CD4-positive, alpha-beta memory T cell (primary cell): Measurements from ENCODE around the gene SMAD1. TPM values are rescaled to one million over a fixed set of nuclear protein-coding genes. Genes with fewer than 3 reads are reported as not detected.

Source experiments
- CTCF ChIA-PET: fragments of 350-600 bp; sonication (Branson Sonifier 250); formaldehyde crosslinking; loops from one replicate; lab custom pipeline; 2021; ENCODE audit warnings: inconsistent platforms; ENCODE audit not compliant: partially characterized antibody; lab: Charles Lee
- POLR2A ChIA-PET: fragments of 350-600 bp; sonication (Branson Sonifier 250); formaldehyde crosslinking; loops from one replicate; lab custom pipeline; 2021; ENCODE audit not compliant: partially characterized antibody; lab: Charles Lee
- DNase-seq, 5 donors: peaks; one replicate each; pipeline versions ENCODE4 v3.0.0 to v3.0.0-alpha.2; 2020 to 2022; ENCODE audit warnings: mixed read lengths in 1 of 5
- H3K27ac ChIP-seq: one replicate; pipeline ENCODE4 v1.7.0; 2013; ENCODE audit warnings: low read depth, low read length
- H3K27me3 ChIP-seq: 2 replicates; pipeline ENCODE4 v1.7.0; 2013; ENCODE audit warnings: mild to moderate bottlenecking, low read length, moderate library complexity; ENCODE audit not compliant: insufficient read depth
- H3K36me3 ChIP-seq: 2 replicates; pipeline ENCODE4 v1.7.0; 2013; ENCODE audit warnings: mild to moderate bottlenecking, low read length, moderate library complexity; ENCODE audit not compliant: insufficient read depth
- H3K4me1 ChIP-seq: 2 replicates; pipeline ENCODE4 v1.7.0; 2013; ENCODE audit warnings: mild to moderate bottlenecking, low read length, moderate library complexity; ENCODE audit not compliant: insufficient read depth
- H3K4me3 ChIP-seq, 2 donors: one replicate each; pipeline ENCODE4 v1.7.0; 2013; ENCODE audit warnings: low read length in 2 of 2, mild to moderate bottlenecking in 1 of 2
- H3K9me3 ChIP-seq, 2 donors: one replicate each; pipeline ENCODE4 v1.7.0; 2013; ENCODE audit warnings: low read length in 2 of 2, control low read depth in 1 of 2; ENCODE audit not compliant: control insufficient read depth in 1 of 2
- H3K27ac Mint-ChIP-seq, 7 donors: one replicate each; pipeline ENCODE4 v1.8.0; 2020 to 2021; ENCODE audit warnings: mixed read lengths in 7 of 7, mild to moderate bottlenecking in 6 of 7, inconsistent platforms in 3 of 7, moderate library complexity in 3 of 7
- H3K27me3 Mint-ChIP-seq, 2 donors: one replicate each; pipeline ENCODE4 v1.8.0; 2020 to 2021; ENCODE audit warnings: mixed read lengths in 2 of 2
- H3K36me3 Mint-ChIP-seq, 2 donors: one replicate each; pipeline ENCODE4 v1.8.0; 2020 to 2021; ENCODE audit warnings: mixed read lengths in 2 of 2, inconsistent platforms in 1 of 2, mild to moderate bottlenecking in 1 of 2
- H3K4me1 Mint-ChIP-seq, 4 donors: one replicate each; pipeline ENCODE4 v1.8.0; 2020 to 2021; ENCODE audit warnings: mixed read lengths in 4 of 4, mild to moderate bottlenecking in 1 of 4
- H3K4me3 Mint-ChIP-seq, 8 donors: one replicate each; pipeline ENCODE4 v1.8.0; 2020 to 2021; ENCODE audit warnings: mixed read lengths in 8 of 8, mild to moderate bottlenecking in 7 of 8, moderate library complexity in 6 of 8, inconsistent platforms in 3 of 8
- H3K9me3 Mint-ChIP-seq, 8 donors: one replicate each; pipeline ENCODE4 v1.8.0; 2020 to 2021; ENCODE audit warnings: mixed read lengths in 8 of 8, mild to moderate bottlenecking in 5 of 8, inconsistent platforms in 3 of 8, moderate library complexity in 1 of 8
- intact Hi-C: fragments of 100-400 bp; cut with micrococcal nuclease; formaldehyde crosslinking; loops from one replicate; pipeline ENCODE4 v1.15.1; 2023
- polyA plus RNA-seq, 2 donors: library from polyadenylated mRNA; unstranded; fragments of 300-500 nt; fragmentation: Illumina TruSeq; gene quantifications; one replicate each; pipeline ENCODE4 v1.2.3, GENCODE V29; 2021
- total RNA-seq, 2 experiments: library from RNA; stranded (reverse); gene quantifications; one replicate each; pipeline ENCODE4 v1.2.3, GENCODE V29; 2021

SMAD1 gene
- total and polyA plus RNA-seq, 4 experiments from 2014 or later: 0.42 to 1.1 (median 0.67) TPM

- no peaks in the 10 kb centered on the region for H3K9me3 ChIP-seq
- POLR2A ChIA-PET: no interaction called here
- H3K4me3 ChIP-seq: no peak overlapping the region
- Mint-ChIP-seq H3K36me3 (peaks cover 0 to 6% of the 10 kb centered on the region in 2 donors), H3K4me3 (no peak overlapping the region), H3K27ac (no peak overlapping the region), H3K27me3 (peaks cover 12 to 14% of the 10 kb centered on the region in 2 donors), H3K9me3 (peaks cover 0 to 22% (median 11%) of the 10 kb centered on the region in 8 donors), H3K4me1 (no peaks in the 10 kb centered on the region)
- H3K4me1 ChIP-seq: no peaks in the 10 kb centered on the region
- CTCF ChIA-PET: interaction anchor here (2.4 kb wide), 1 partner anchor 15 kb away, joined by 12 read pairs; no protein-coding TSS in a partner anchor
- no peaks in the 10 kb centered on the region for H3K36me3 ChIP-seq
- H3K27ac ChIP-seq: no peak overlapping the region
- no peaks in the 10 kb centered on the region for H3K27me3 ChIP-seq
- no peak for DNase-seq
- intact Hi-C loops: no loop called here
Measured at GRCh38 chr4:145602129-145602760, 120.6 kb downstream of the SMAD1 start.

GRCh38 chr4:145605941-145606340, 124.3 kb downstream of the SMAD1 start:
- H3K9me3 Mint-ChIP-seq: peaks cover 0 to 20% (median 11%) of the 10 kb centered on the region in 8 donors
- Histone ChIP-seq H3K4me3 (no peak overlapping the region), H3K27me3 (no peaks in the 10 kb centered on the region), H3K27ac (no peak overlapping the region), H3K4me1 (no peaks in the 10 kb centered on the region), H3K9me3 (no peaks in the 10 kb centered on the region), H3K36me3 (no peaks in the 10 kb centered on the region)
- H3K36me3 Mint-ChIP-seq: peaks cover 0 to 3% of the 10 kb centered on the region in 2 donors
- H3K4me3 Mint-ChIP-seq: no peak overlapping the region
- intact Hi-C loops: no loop called here
- CTCF ChIA-PET: no interaction called here
- H3K27me3 Mint-ChIP-seq: peaks cover 5 to 9% of the 10 kb centered on the region in 2 donors
- POLR2A ChIA-PET: no interaction called here
- peaks cover 0 to 6% (median 2%) of the 10 kb centered on the region in 4 donors for H3K4me1 Mint-ChIP-seq
- DNase-seq: no peak
- no peak overlapping the region for H3K27ac Mint-ChIP-seq

Other genes with a start within 250 kb of the SMAD1 start
- gene MMAA, start 137.5 kb downstream of the SMAD1 start, total RNA-seq: 10 to 100 TPM; 11.8 to 12.0 TPM
- gene MMAA, start 137.5 kb downstream of the SMAD1 start, polyA plus RNA-seq: 10 to 100 TPM in 1 of 2 donors, 1 to 10 TPM in 1; 7.4 to 13.5 TPM
- not detected for gene C4orf51, start 198.3 kb downstream of the SMAD1 start, total RNA-seq
- gene C4orf51, start 198.3 kb downstream of the SMAD1 start, polyA plus RNA-seq: not detected